ENCODE measurements around the gene NKAPL.

DNA sequence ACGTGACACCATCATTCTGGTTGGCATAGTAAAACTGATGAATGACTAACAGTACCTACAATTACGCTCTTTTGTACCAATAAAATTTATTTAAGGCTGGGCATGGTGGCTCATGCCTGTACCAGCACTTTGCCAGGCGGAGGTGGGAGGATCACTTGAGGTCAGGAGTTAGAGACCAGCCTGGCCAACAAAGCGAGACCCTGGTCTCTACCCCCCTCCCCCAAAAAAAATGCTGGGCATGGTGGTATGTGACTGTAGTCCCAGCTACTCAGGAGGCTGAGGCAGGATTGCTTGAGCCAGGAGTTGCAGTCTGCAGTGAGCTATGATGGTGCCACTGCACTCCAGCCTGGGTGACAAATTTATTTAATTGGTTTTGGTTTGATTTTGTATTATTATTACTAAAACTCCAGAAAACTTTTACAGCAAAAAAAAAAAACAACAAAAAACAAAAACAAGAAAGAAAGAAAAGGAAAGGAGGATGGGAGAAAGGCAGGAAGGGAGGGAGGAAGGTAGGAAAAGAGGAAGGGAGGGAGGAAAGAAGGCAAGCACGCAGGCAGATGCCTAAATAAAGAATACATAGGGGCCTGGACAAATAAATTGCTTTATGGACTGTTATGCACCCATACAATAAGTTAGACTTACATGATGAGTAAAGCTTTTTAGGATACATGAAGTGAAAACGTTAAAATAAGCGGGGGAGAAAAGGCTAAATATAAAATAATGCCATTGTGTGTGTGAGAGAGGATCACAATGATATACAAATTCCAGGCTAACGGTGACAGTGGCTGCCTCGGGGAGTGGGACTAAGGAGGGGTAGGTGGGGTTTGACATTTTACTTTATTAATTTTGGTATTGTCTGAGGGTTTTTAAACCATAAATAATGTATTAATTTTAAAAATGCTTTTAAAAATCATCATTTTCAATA, 34.7 kb upstream of the NKAPL start:
- TF ChIP-seq, protein P1, sequence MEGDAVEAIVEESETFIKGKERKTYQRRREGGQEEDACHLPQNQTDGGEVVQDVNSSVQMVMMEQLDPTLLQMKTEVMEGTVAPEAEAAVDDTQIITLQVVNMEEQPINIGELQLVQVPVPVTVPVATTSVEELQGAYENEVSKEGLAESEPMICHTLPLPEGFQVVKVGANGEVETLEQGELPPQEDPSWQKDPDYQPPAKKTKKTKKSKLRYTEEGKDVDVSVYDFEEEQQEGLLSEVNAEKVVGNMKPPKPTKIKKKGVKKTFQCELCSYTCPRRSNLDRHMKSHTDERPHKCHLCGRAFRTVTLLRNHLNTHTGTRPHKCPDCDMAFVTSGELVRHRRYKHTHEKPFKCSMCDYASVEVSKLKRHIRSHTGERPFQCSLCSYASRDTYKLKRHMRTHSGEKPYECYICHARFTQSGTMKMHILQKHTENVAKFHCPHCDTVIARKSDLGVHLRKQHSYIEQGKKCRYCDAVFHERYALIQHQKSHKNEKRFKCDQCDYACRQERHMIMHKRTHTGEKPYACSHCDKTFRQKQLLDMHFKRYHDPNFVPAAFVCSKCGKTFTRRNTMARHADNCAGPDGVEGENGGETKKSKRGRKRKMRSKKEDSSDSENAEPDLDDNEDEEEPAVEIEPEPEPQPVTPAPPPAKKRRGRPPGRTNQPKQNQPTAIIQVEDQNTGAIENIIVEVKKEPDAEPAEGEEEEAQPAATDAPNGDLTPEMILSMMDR (IDR thresholded peaks at IDR 0.05): no peak
- TF ChIP-seq POLR2A (IDR thresholded peaks at IDR 0.05): no peak
- no peak for TF ChIP-seq POLR2AphosphoS5 (IDR thresholded peaks at IDR 0.05)
